Adipocyte (in vitro differentiated cells): ENCODE data around the gene IGF2BP3.

Experiments
- DNase-seq: peaks from one replicate; pipeline ENCODE4 v3.0.0-alpha.2; 2015; ENCODE audit warnings: low read depth
- H3K27me3 ChIP-seq: replicated peaks from 2 replicates; pipeline ENCODE4 v1.7.0; 2013; ENCODE audit warnings: mild to moderate bottlenecking, low read length, moderate library complexity; ENCODE audit not compliant: control insufficient read depth, insufficient read depth
- H3K36me3 ChIP-seq: 2 replicates; pipeline ENCODE4 v1.7.0; 2013; ENCODE audit warnings: low read length, mild to moderate bottlenecking, moderate library complexity; ENCODE audit not compliant: control insufficient read depth, insufficient read depth, severe bottlenecking
- H3K4me1 ChIP-seq: 2 replicates; pipeline ENCODE4 v1.7.0; 2013; ENCODE audit warnings: mild to moderate bottlenecking, low read length, moderate library complexity; ENCODE audit not compliant: control insufficient read depth, insufficient read depth
- H3K4me3 ChIP-seq: 2 replicates; pipeline ENCODE4 v1.7.0; 2013; ENCODE audit warnings: mild to moderate bottlenecking, low read length, moderate library complexity
- H3K9ac ChIP-seq: 2 replicates; pipeline ENCODE4 v1.7.0; 2013; ENCODE audit warnings: mild to moderate bottlenecking, low read length, moderate library complexity
- H3K9me3 ChIP-seq: 2 replicates; pipeline ENCODE4 v1.7.0; 2013; ENCODE audit warnings: mild to moderate bottlenecking, low read length, moderate library complexity; ENCODE audit not compliant: control insufficient read depth

Gene IGF2BP3

DNA sequence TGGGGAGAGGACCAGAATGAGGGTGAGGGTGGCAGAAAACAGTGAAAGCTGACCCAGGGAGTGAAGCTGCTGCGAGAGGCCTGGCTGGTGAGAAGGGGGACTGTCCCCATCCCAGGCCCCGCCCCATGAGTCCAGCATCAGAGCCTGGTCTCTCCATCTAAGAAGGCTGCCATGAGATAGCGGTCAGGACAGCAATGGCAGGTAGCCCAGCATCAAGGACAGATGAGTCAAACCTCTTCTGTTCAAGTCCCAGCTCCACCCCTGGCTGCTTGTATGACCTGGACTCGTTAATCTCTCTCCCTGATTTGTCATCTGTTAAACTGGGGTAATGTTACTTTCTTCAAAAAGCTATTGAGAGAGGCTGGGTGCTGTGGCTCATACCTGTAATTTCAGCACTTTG is 201.5 kb downstream of the IGF2BP3 start:
- H3K9me3 ChIP-seq, result no peaks in the 10 kb centered on the region
- H3K4me3 ChIP-seq, result no peak overlapping the region
- no peak overlapping the region for H3K9ac ChIP-seq
- no peak for DNase-seq
- H3K4me1 ChIP-seq, result no peaks in the 10 kb centered on the region
- H3K36me3 ChIP-seq, result peaks cover 73% of the 10 kb centered on the region
- H3K27me3 ChIP-seq, result no peaks in the 10 kb centered on the region

DNA sequence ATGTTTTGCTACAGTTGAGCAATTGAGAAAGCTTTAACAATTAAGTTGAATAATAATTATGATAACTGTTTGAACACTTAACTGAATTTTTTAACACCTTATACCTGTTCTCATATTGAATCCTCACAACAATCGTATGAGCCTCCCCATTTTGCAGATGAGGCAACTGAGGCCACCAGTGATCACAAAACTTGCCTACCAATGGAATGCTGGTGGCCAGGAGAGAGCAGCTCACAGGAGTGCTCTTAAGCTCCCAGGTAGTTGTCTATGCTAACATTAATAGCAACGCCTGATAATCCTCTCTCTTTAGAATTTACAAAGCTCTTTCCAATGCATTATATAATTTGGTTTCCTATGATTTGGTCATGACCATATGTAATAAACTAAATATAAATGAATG is 202.1 kb downstream of the IGF2BP3 start:
- H3K27me3 ChIP-seq, result no peaks in the 10 kb centered on the region
- H3K36me3 ChIP-seq, result peaks cover 72% of the 10 kb centered on the region
- no peaks in the 10 kb centered on the region for H3K9me3 ChIP-seq
- H3K4me3 ChIP-seq, result no peak overlapping the region
- no peaks in the 10 kb centered on the region for H3K4me1 ChIP-seq
- DNase-seq, result no peak
- no peak overlapping the region for H3K9ac ChIP-seq

DNA sequence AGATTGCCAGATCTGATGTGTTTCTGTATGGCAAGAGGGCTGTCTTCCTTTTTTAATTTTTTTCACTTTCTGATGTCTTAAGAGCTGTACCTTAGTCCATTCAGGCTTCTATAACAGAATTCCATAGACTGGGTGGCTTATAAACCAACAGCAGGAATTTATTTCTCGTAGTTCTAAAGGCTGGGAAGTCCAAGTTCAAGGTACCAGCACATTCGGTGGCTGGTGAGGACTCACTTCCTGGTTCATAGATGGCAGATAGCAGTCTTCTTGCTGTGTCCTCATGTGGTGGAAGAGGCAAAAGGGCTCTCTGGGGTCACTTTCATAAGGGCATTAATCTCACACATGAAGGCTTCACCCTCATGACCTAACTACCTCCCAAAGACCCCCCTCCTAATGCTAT is 202.9 kb downstream of the IGF2BP3 start:
- H3K4me3 ChIP-seq, result no peak overlapping the region
- H3K36me3 ChIP-seq, result peaks cover 77% of the 10 kb centered on the region
- H3K4me1 ChIP-seq, result no peaks in the 10 kb centered on the region
- no peak overlapping the region for H3K9ac ChIP-seq
- no peaks in the 10 kb centered on the region for H3K27me3 ChIP-seq
- H3K9me3 ChIP-seq, result no peaks in the 10 kb centered on the region
- DNase-seq, result no peak

DNA sequence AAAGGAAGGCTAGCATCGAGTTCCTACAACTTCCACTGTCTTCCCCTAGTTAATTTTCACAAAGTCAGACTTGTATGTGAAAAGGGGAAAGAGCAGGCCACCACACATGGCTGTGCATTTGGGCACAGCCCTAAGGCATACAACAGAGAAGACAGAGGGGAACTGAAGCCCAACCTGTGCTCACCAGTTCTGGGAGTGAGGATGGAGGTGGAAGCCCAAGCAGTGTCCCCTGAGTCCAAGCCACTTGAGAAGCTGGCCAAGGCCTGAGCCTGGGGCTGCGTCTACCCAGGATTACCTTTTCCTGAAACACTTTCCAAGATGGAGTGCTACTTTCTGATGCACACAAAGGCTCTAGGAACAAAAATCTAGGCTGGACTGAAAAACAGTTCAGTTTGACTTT is 203.4 kb downstream of the IGF2BP3 start:
- DNase-seq, result no peak
- no peaks in the 10 kb centered on the region for H3K4me1 ChIP-seq
- no peaks in the 10 kb centered on the region for H3K9me3 ChIP-seq
- H3K36me3 ChIP-seq, result peaks cover 79% of the 10 kb centered on the region
- no peak overlapping the region for H3K9ac ChIP-seq
- no peak overlapping the region for H3K4me3 ChIP-seq
- no peaks in the 10 kb centered on the region for H3K27me3 ChIP-seq

DNA sequence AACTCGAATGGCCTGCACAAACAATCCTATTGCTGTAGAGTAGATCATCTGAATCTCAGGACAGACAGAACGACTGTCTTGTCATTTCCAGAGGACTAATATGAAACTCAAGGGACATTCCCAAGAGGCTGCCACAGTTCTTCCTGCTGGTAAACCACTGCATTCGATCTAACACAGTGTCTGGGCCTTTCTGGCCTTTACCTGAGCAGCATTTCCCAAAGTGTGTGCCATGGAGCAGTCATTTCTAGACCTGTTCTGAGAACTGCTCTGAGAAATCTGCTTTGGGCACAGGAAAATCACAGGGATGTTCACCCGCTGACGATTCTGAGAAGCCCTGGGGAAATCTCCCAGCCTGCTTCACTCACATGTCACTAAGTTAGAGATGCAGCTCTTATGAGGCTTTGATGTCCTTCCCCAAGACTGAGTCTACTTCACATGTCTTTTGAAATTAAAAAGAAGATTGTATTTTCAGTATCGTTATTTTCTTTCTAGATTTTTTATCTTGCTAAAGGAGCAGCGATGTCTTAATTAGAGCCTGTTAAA is 205.3 kb downstream of the IGF2BP3 start:
- no peak for DNase-seq
- Histone ChIP-seq H3K36me3 (peaks cover 77% of the 10 kb centered on the region), H3K27me3 (no peaks in the 10 kb centered on the region), H3K9me3 (no peaks in the 10 kb centered on the region), H3K9ac (no peak overlapping the region), H3K4me3 (no peak overlapping the region), H3K4me1 (no peaks in the 10 kb centered on the region)

DNA sequence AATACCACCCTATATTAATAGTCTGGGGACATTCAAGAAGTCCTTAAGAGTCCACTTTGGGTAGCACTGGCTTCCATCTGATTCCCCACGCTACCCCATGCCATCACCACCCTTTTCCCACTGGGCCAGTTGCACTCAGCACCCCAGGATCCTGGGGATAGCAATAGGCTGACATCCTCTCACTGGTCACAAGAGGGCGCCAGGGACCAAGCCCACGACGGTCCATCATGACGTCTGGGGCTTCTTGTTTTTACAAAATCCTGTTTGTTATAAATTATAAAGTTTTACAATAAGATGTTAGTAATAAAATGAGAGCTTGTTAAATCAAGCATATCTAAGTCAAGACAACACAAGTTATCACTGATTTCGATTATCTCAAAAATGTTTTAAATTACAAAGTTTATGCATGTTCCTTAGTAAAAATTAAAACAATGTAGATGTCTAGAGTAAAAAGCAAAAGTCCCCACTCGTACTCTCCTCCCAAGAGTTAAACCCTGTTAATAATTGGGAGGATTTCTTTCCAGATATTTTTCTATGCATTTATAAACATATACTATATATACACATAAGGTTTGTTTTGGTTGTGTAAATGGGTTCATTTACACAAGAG is 208.3 kb downstream of the IGF2BP3 start:
- H3K27me3 ChIP-seq, result no peaks in the 10 kb centered on the region
- H3K9me3 ChIP-seq, result no peaks in the 10 kb centered on the region
- H3K4me3 ChIP-seq, result no peak overlapping the region
- H3K36me3 ChIP-seq, result peaks cover 80% of the 10 kb centered on the region
- peak; percentile 87 for DNase-seq
- H3K9ac ChIP-seq, result no peak overlapping the region
- H3K4me1 ChIP-seq, result no peaks in the 10 kb centered on the region

DNA sequence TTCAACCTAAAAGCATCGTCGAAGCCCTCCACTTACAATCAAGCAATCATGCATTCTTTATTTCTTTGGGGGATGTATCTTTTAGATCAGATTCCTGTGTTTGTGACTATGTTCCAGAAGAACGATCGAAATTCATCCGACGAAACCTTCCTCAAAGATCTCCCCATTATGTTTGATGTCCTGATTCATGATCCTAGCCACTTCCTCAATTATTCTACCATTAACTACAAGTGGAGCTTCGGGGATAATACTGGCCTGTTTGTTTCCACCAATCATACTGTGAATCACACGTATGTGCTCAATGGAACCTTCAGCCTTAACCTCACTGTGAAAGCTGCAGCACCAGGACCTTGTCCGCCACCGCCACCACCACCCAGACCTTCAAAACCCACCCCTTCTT is 209.9 kb downstream of the IGF2BP3 start:
- DNase-seq, result no peak
- H3K4me3 ChIP-seq, result no peak overlapping the region
- peaks cover 82% of the 10 kb centered on the region for H3K36me3 ChIP-seq
- no peaks in the 10 kb centered on the region for H3K4me1 ChIP-seq
- no peaks in the 10 kb centered on the region for H3K9me3 ChIP-seq
- no peak overlapping the region for H3K9ac ChIP-seq
- H3K27me3 ChIP-seq, result no peaks in the 10 kb centered on the region
